HepG2 (cell line): ENCODE data around the gene NCOA7. TPM values are rescaled to one million over a fixed set of nuclear protein-coding genes. Genes with fewer than 3 reads are reported as not detected.

Experiments
- ATF2 ChIP-seq: sonication (generic); formaldehyde crosslinking; IDR thresholded peaks from 2 replicates; pipeline ENCODE4 v1.4.0; 2020; ENCODE audit warnings: missing genetic modification reagents
- GTF3A ChIP-seq: sonication (generic); formaldehyde crosslinking; conservative IDR thresholded peaks from 2 replicates; pipeline ENCODE4 v1.4.0; 2020; ENCODE audit warnings: mild to moderate bottlenecking, missing genetic modification reagents
- NONO ChIP-seq, 2 experiments: fragments of 450-650 bp in 1 of 2; sonication (generic) in 1 of 2; formaldehyde crosslinking in 1 of 2; IDR thresholded peaks in 1 of 2; conservative IDR thresholded peaks in 1 of 2; 2 replicates each; pipeline versions ENCODE4 v1.6.1 to v1.8.0; 2017 to 2022; ENCODE audit warnings: mild to moderate bottlenecking in 1 of 2, missing genetic modification reagents in 1 of 2, moderate library complexity in 1 of 2
- SRY ChIP-seq: sonication (generic); formaldehyde crosslinking; IDR thresholded peaks from 2 replicates; pipeline ENCODE4 v1.8.0; 2022; ENCODE audit warnings: mild to moderate bottlenecking, missing genetic modification reagents
- ZNF800 ChIP-seq: sonication (generic); formaldehyde crosslinking; IDR thresholded peaks from 2 replicates; pipeline ENCODE4 v1.4.0; 2020; ENCODE audit warnings: missing genetic modification reagents
- polyA plus RNA-seq, 8 experiments: library from polyadenylated mRNA; depleted of rRNA in 3 of 8; stranded (reverse) in 7 of 8; unstranded in 1 of 8; fragments of >200 nt; fragmentation: Illumina TruSeq in 4 of 8; extraction: Trizol in 4 of 8; gene quantifications; 2 replicates each; pipeline versions ENCODE4 v1.2.1 to v1.2.3, GENCODE V29; 2011 to 2016; ENCODE audit warnings: low read depth in 4 of 8, missing spikeins in 1 of 8, mixed read lengths in 1 of 8; ENCODE audit not compliant: insufficient read depth in 1 of 8
- total RNA-seq, 5 experiments: library from RNA; depleted of rRNA; stranded (reverse); fragments of >200 nt; fragmentation: Illumina TruSeq; extraction: Trizol; gene quantifications; 2 replicates each; pipeline ENCODE4 v1.2.3, GENCODE V29; 2016; ENCODE audit warnings: low read depth in 1 of 5
- TF ChIP-seq, protein P1 (sequence below): sonication (generic); formaldehyde crosslinking; IDR thresholded peaks from 2 replicates; pipeline ENCODE4 v1.4.0; 2020; ENCODE audit warnings: missing genetic modification reagents

NCOA7 gene
- total and polyA plus RNA-seq, 2 of the 13 experiments (the other 11 are each of a cell fraction or from before 2014, with no cell fraction given): 13.6 to 20.8 TPM

- TF ChIP-seq, protein P1, sequence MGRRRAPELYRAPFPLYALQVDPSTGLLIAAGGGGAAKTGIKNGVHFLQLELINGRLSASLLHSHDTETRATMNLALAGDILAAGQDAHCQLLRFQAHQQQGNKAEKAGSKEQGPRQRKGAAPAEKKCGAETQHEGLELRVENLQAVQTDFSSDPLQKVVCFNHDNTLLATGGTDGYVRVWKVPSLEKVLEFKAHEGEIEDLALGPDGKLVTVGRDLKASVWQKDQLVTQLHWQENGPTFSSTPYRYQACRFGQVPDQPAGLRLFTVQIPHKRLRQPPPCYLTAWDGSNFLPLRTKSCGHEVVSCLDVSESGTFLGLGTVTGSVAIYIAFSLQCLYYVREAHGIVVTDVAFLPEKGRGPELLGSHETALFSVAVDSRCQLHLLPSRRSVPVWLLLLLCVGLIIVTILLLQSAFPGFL (CRISPR knock-in tag): no peak
- TF ChIP-seq ATF2 (CRISPR knock-in tag) (peak; percentile 82), NONO (IDR thresholded peaks at IDR 0.05) (no peak), NONO (CRISPR knock-in tag; conservative IDR thresholded peaks at IDR 0.05) (peak; percentile 70), SRY (CRISPR knock-in tag) (no peak), GTF3A (CRISPR knock-in tag) (0 out of 2 replicates have a peak, but pooled peaks have one; percentile 24), ZNF800 (CRISPR knock-in tag) (peak; percentile 30; the same call in 1 of the 2 replicates)
These were observed 10.7 kb upstream of the NCOA7 start (continued) for GRCh38 chr6:125779924-125780539.
